Fibroblast of lung (primary cell): ENCODE data around the gene CYP3A5. TPM values are rescaled to one million over a fixed set of nuclear protein-coding genes. Genes with fewer than 3 reads are reported as not detected.

ENCODE experiments used
- DNase-seq, 2 donors: peaks; one replicate each; pipeline versions ENCODE4 v3.0.0 to v3.0.0-alpha.2; 2010; ENCODE audit warnings: low read depth in 2 of 2
- H2AFZ ChIP-seq: 2 replicates; pipeline ENCODE4 v1.5.1; 2012; ENCODE audit warnings: low read length, control low read depth, inconsistent platforms
- H3K27ac ChIP-seq: 2 replicates; pipeline ENCODE4 v1.5.1; 2011; ENCODE audit warnings: low read length, control low read depth; ENCODE audit not compliant: insufficient read depth
- H3K27me3 ChIP-seq: 2 replicates; pipeline ENCODE4 v1.5.1; 2011; ENCODE audit warnings: mild to moderate bottlenecking, low read length; ENCODE audit not compliant: control insufficient read depth, insufficient read depth
- H3K36me3 ChIP-seq: 2 replicates; pipeline ENCODE4 v1.5.1; 2011; ENCODE audit warnings: low read length; ENCODE audit not compliant: control insufficient read depth, insufficient read depth
- H3K4me1 ChIP-seq: 2 replicates; pipeline ENCODE4 v1.5.1; 2011; ENCODE audit warnings: low read length; ENCODE audit not compliant: control insufficient read depth, insufficient read depth; ENCODE audit errors: extremely low read depth
- H3K4me2 ChIP-seq: 2 replicates; pipeline ENCODE4 v1.5.1; 2011; ENCODE audit warnings: low read length, control low read depth; ENCODE audit not compliant: insufficient read depth; ENCODE audit errors: extremely low read depth
- H3K4me3 ChIP-seq, 4 experiments: fragments of 200-600 bp in 1 of 4; sonication (generic) in 1 of 4; replicated peaks in 1 of 4; 2 replicates each; pipeline ENCODE4 v1.5.1; 2011 to 2016; ENCODE audit warnings: low read length in 4 of 4, low read depth in 3 of 4, mild to moderate bottlenecking in 3 of 4, control low read depth in 2 of 4, inconsistent platforms in 1 of 4, mixed read lengths in 1 of 4; ENCODE audit not compliant: insufficient read depth in 1 of 4; ENCODE audit errors: control extremely low read depth in 1 of 4
- H3K79me2 ChIP-seq: 2 replicates; pipeline ENCODE4 v1.5.1; 2012; ENCODE audit warnings: mild to moderate bottlenecking, low read length, inconsistent platforms; ENCODE audit not compliant: control insufficient read depth, insufficient read depth
- H3K9ac ChIP-seq: 2 replicates; pipeline ENCODE4 v1.5.1; 2011; ENCODE audit warnings: mild to moderate bottlenecking, low read length, control low read depth; ENCODE audit not compliant: insufficient read depth
- H3K9me3 ChIP-seq: 2 replicates; pipeline ENCODE4 v1.5.1; 2012; ENCODE audit warnings: low read depth, low read length; ENCODE audit not compliant: control insufficient read depth, insufficient read depth
- H4K20me1 ChIP-seq: 2 replicates; pipeline ENCODE4 v1.5.1; 2011; ENCODE audit warnings: low read length; ENCODE audit not compliant: control insufficient read depth, insufficient read depth; ENCODE audit errors: extremely low read depth
- EZH2 ChIP-seq: IDR thresholded peaks from 2 replicates; pipeline ENCODE4 v1.5.1; 2012; ENCODE audit warnings: low read length, control low read depth, mild to moderate bottlenecking; ENCODE audit errors: missing control alignments
- polyA plus RNA-seq, 2 donors: library from polyadenylated mRNA; depleted of rRNA in 1 of 2; stranded (reverse) in 1 of 2; unstranded in 1 of 2; fragments of >200 nt; gene quantifications; 2 replicates each; pipeline ENCODE4 v1.2.1, GENCODE V29; 2011 to 2012; ENCODE audit warnings: missing spikeins in 1 of 2
- total RNA-seq: library from RNA; depleted of rRNA; stranded (reverse); fragments of >200 nt; gene quantifications from 2 replicates; pipeline ENCODE4 v1.2.1, GENCODE V29; 2014
- TF ChIP-seq, protein P1 (sequence below), 2 donors: IDR thresholded peaks in 1 of 2; conservative IDR thresholded peaks in 1 of 2; 1 replicate in 1 of 2; 2 replicates in 1 of 2; pipeline ENCODE4 v1.5.1; 2011 to 2012; ENCODE audit warnings: low read length in 2 of 2, control low read depth in 1 of 2, inconsistent platforms in 1 of 2, low read depth in 1 of 2, mild to moderate bottlenecking in 1 of 2

The CYP3A5 gene
- total and polyA plus RNA-seq, 2 donors (not counting 1 experiment from before 2014, with no cell fraction given) = 1.9 to 12.4 TPM

DNA sequence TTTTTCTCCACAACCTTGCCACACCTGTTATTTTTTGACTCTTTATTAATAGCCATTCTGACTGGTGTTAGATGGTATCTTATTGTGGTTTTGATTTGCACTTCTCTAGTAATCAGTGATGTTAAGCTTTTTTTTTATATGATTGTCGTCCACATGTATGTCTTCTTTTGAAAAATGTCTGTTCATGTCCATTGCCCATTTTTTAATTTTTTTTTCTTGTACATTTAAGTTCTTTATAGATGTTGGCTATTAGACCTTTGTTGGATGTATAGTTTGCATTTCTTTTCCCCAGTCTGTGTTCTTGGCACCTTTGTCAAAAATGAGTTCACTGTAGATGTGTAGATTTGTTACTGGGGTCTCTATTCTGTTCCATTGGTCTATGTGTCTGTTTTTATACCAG, 34.2 kb downstream of the CYP3A5 start:
- H3K36me3 ChIP-seq = no peaks in the 10 kb centered on the region
- no peak overlapping the region for H3K27ac ChIP-seq
- no peaks in the 10 kb centered on the region for H3K9me3 ChIP-seq
- TF ChIP-seq, protein P1, sequence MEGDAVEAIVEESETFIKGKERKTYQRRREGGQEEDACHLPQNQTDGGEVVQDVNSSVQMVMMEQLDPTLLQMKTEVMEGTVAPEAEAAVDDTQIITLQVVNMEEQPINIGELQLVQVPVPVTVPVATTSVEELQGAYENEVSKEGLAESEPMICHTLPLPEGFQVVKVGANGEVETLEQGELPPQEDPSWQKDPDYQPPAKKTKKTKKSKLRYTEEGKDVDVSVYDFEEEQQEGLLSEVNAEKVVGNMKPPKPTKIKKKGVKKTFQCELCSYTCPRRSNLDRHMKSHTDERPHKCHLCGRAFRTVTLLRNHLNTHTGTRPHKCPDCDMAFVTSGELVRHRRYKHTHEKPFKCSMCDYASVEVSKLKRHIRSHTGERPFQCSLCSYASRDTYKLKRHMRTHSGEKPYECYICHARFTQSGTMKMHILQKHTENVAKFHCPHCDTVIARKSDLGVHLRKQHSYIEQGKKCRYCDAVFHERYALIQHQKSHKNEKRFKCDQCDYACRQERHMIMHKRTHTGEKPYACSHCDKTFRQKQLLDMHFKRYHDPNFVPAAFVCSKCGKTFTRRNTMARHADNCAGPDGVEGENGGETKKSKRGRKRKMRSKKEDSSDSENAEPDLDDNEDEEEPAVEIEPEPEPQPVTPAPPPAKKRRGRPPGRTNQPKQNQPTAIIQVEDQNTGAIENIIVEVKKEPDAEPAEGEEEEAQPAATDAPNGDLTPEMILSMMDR (conservative IDR thresholded peaks at IDR 0.05 in 1 of 2, IDR thresholded peaks at IDR 0.05 in 1 of 2; ENCODE audit: low read depth in 1 of 2, low read length in 2 of 2) = no peak
- TF ChIP-seq EZH2 = no peak
- no peaks in the 10 kb centered on the region for H3K79me2 ChIP-seq
- no peak overlapping the region for H3K9ac ChIP-seq
- H3K4me1 ChIP-seq = no peaks in the 10 kb centered on the region
- no peak overlapping the region for H2AFZ ChIP-seq
- no peak for DNase-seq
- H3K4me2 ChIP-seq = no peak overlapping the region
- H3K4me3 ChIP-seq = no peak overlapping the region
- no peaks in the 10 kb centered on the region for H4K20me1 ChIP-seq
- no peaks in the 10 kb centered on the region for H3K27me3 ChIP-seq

DNA sequence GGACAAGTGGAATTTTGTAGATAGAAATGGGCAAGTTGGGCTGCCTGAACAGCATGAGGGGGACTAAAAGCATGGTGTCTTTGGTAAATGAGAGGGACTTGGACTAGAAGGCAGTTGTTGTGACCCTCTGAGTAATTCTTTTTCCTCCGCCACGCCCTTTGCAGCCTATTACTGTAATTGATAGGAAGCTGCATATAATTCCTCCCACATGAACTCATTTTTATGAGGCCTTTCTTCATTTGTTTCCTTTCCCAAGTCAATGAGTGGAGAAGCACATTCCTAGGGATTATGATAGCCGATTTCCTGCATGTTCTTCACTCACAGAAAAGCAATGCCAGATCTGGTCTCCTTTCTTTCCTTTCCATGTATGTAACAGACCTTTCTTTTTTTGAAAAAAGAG, 35.4 kb downstream of the CYP3A5 start:
- Histone ChIP-seq H3K27me3 (no peaks in the 10 kb centered on the region), H2AFZ (no peak overlapping the region), H3K4me1 (no peaks in the 10 kb centered on the region), H3K27ac (no peak overlapping the region), H3K4me2 (no peak overlapping the region), H3K36me3 (no peaks in the 10 kb centered on the region), H4K20me1 (no peaks in the 10 kb centered on the region), H3K9ac (no peak overlapping the region), H3K9me3 (no peaks in the 10 kb centered on the region), H3K79me2 (no peaks in the 10 kb centered on the region), H3K4me3 (no peak overlapping the region)
- no peak for DNase-seq
- TF ChIP-seq EZH2 = no peak
- TF ChIP-seq, protein P1 (conservative IDR thresholded peaks at IDR 0.05 in 1 of 2, IDR thresholded peaks at IDR 0.05 in 1 of 2; ENCODE audit: low read depth in 1 of 2, low read length in 2 of 2) = no peak

DNA sequence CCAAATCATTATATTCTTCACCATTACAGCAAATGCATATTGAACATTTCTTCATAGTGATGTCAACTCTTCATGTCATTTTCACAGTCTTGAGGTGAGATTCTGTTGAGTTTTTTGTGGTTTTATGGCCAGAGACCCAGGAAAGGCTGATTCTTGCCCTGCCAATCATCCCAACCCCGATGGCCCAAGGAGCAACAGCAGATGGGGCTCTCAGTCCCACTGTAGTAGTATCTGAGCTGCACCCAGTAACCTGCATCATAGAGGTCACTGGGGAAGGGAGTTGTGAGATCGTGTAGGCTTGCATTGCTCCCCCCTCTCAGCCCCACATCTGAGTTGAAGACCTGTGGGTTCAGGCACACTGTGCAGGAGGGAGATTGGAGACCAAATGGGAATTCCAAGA, 36.3 kb downstream of the CYP3A5 start:
- H3K4me1 ChIP-seq = no peaks in the 10 kb centered on the region
- H3K4me2 ChIP-seq = no peak overlapping the region
- H3K9me3 ChIP-seq = no peaks in the 10 kb centered on the region
- H4K20me1 ChIP-seq = no peaks in the 10 kb centered on the region
- TF ChIP-seq EZH2 = no peak
- TF ChIP-seq, protein P1 (conservative IDR thresholded peaks at IDR 0.05 in 1 of 2, IDR thresholded peaks at IDR 0.05 in 1 of 2; ENCODE audit: low read depth in 1 of 2, low read length in 2 of 2) = no peak
- no peak overlapping the region for H3K4me3 ChIP-seq
- no peak overlapping the region for H3K27ac ChIP-seq
- no peak overlapping the region for H3K9ac ChIP-seq
- no peaks in the 10 kb centered on the region for H3K36me3 ChIP-seq
- H3K79me2 ChIP-seq = no peaks in the 10 kb centered on the region
- H2AFZ ChIP-seq = no peak overlapping the region
- H3K27me3 ChIP-seq = no peaks in the 10 kb centered on the region
- no peak for DNase-seq
